ENCODE data around the gene MCTP1. TPM values are rescaled to one million over a fixed set of nuclear protein-coding genes. Genes with fewer than 3 reads are reported as not detected.

The MCTP1 gene
- total RNA-seq, 4 donors from 2014 or later, result 3.3 to 31.4 (median 13.4) TPM

DNA sequence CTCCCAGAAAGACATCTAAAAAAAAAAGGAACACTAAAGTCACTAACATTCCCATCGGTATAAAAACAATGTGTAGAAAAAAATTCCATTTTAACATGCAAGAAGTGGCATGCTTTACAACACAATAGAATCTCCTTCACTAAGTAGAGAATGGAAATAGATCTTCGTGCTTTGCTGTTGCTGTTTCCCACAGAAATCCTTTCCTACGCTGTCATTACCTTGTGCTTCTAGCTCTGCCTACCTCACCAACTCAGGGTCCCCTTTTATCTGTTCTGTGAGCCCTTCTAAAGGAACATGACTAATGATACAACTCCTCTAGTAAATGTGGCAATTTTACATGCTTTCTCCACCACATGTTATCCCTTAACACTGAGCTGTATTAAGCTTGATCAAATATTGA is 202.9 kb downstream of the MCTP1 start:
- Histone ChIP-seq H3K4me1 (no peaks in the 10 kb centered on the region), H3K27ac (peak overlapping the region in 3 of 4 donors; percentile 30 to 40 (median 40)), H3K9me3 (no peaks in the 10 kb centered on the region), H3K36me3 (no peaks in the 10 kb centered on the region), H3K4me3 (no peak overlapping the region), H3K27me3 (no peaks in the 10 kb centered on the region)
- DNase-seq, result no peak
- WGBS, 2 donors (ENCODE audit: low coverage in 1 of 2), result 33 to 51% methylated on average over 3 of the region's 3 CpGs
- intact Hi-C loops (cut with DNase I; ENCODE audit: low total_unique reads) (no loop called here), in situ Hi-C loops (cut with MboI; ENCODE audit: low pct_ligation_motif_present in 1 of 4, low pct_unique_long_range_greater_than_20kb in 1 of 4, low sequenced_read_pairs in 3 of 4) (no loop called here)
- TF ChIP-seq POLR2AphosphoS5 (IDR thresholded peaks at IDR 0.05) (no peak), POLR2A (IDR thresholded peaks at IDR 0.05) (no peak), EP300 (IDR thresholded peaks at IDR 0.05; ENCODE audit: low read depth) (no peak)

GRCh38 chr5:95081500-95081960 is 203.4 kb downstream of the MCTP1 start:
- Histone ChIP-seq H3K4me1 (no peaks in the 10 kb centered on the region), H3K36me3 (no peaks in the 10 kb centered on the region), H3K4me3 (peak overlapping the region in 3 of 4 donors; percentile 1 to 16 (median 15)), H3K9me3 (no peaks in the 10 kb centered on the region), H3K27me3 (no peaks in the 10 kb centered on the region), H3K27ac (peak overlapping the region; percentile 30 to 40 (median 35))
- WGBS, 2 donors (ENCODE audit: low coverage in 1 of 2), result 7% methylated on average over 3 to 5 of the region's 5 CpGs
- TF ChIP-seq, protein P1, sequence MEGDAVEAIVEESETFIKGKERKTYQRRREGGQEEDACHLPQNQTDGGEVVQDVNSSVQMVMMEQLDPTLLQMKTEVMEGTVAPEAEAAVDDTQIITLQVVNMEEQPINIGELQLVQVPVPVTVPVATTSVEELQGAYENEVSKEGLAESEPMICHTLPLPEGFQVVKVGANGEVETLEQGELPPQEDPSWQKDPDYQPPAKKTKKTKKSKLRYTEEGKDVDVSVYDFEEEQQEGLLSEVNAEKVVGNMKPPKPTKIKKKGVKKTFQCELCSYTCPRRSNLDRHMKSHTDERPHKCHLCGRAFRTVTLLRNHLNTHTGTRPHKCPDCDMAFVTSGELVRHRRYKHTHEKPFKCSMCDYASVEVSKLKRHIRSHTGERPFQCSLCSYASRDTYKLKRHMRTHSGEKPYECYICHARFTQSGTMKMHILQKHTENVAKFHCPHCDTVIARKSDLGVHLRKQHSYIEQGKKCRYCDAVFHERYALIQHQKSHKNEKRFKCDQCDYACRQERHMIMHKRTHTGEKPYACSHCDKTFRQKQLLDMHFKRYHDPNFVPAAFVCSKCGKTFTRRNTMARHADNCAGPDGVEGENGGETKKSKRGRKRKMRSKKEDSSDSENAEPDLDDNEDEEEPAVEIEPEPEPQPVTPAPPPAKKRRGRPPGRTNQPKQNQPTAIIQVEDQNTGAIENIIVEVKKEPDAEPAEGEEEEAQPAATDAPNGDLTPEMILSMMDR (IDR thresholded peaks at IDR 0.05), result no peak
- TF ChIP-seq POLR2A (IDR thresholded peaks at IDR 0.05) (peak; percentile 56), POLR2AphosphoS5 (IDR thresholded peaks at IDR 0.05) (peak; percentile 71 to 85 (median 85))
- intact Hi-C loops (cut with DNase I; ENCODE audit: low total_unique reads) (no loop called here), in situ Hi-C loops (cut with MboI; ENCODE audit: low pct_ligation_motif_present in 1 of 4, low pct_unique_long_range_greater_than_20kb in 1 of 4, low sequenced_read_pairs in 3 of 4) (no loop called here)
- DNase-seq, result peak; percentile 29

DNA sequence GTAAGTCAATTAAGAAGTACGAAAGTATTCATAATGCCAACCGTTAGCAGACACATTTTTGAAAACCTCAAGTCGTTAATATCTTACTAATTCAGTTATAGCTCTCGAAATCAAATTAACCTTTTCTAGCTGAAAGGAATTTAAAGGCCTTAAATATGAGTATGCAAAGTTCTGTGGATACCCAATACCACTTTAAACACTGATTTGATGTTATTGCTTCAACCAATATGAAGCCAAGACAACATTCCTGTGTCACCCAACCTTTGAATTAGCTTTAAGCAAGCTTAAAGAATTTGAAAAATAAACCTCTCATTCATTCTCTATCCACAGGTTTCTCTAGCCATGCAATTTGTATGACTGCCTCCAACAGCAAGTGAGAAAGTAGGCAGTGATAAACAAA is 204.5 kb downstream of the MCTP1 start:
- in situ Hi-C loops (cut with MboI; ENCODE audit: low pct_ligation_motif_present in 1 of 4, low pct_unique_long_range_greater_than_20kb in 1 of 4, low sequenced_read_pairs in 3 of 4), result no loop called here
- whole genome bisulfite sequencing, 2 donors (ENCODE audit: low coverage in 1 of 2), result 63 to 64% methylated on average over 4 of the region's 4 CpGs
- Histone ChIP-seq H3K4me1 (no peaks in the 10 kb centered on the region), H3K36me3 (no peaks in the 10 kb centered on the region), H3K9me3 (no peaks in the 10 kb centered on the region), H3K27ac (peak overlapping the region in 1 of 4 donors; percentile 40), H3K27me3 (no peaks in the 10 kb centered on the region), H3K4me3 (peak overlapping the region in 2 of 4 donors; percentile 15 to 16)
- DNase-seq, result no peak
- intact Hi-C loops (cut with DNase I; ENCODE audit: low total_unique reads), result no loop called here
- TF ChIP-seq POLR2A (IDR thresholded peaks at IDR 0.05) (no peak), EP300 (IDR thresholded peaks at IDR 0.05; ENCODE audit: low read depth) (no peak), POLR2AphosphoS5 (IDR thresholded peaks at IDR 0.05) (no peak)
- TF ChIP-seq, protein P1 (IDR thresholded peaks at IDR 0.05), result no peak

DNA sequence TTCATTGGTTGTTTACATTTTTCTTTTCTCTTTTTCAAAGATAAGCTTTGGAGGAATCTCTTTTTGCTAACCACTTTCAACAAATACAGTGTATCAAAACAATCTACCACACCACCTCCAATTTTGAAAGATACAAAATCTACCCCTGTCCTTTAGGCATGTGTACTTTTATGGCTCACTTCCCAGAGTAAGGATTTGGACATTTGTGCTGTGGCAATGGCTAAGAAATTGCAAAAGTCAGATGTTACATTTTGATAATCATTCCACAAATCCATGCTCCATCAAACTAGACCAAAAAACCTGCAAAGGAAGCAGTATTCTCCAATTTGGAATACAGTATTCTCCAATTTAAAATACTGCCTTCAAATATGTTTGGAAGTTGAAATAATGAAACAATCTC is 204.9 kb downstream of the MCTP1 start:
- in situ Hi-C loops (cut with MboI; ENCODE audit: low pct_ligation_motif_present in 1 of 4, low pct_unique_long_range_greater_than_20kb in 1 of 4, low sequenced_read_pairs in 3 of 4), result no loop called here
- no peaks in the 10 kb centered on the region for H3K36me3 ChIP-seq
- H3K9me3 ChIP-seq, result no peaks in the 10 kb centered on the region
- H3K27ac ChIP-seq, result no peak overlapping the region
- no peaks in the 10 kb centered on the region for H3K4me1 ChIP-seq
- intact Hi-C loops (cut with DNase I; ENCODE audit: low total_unique reads), result no loop called here
- TF ChIP-seq POLR2AphosphoS5 (IDR thresholded peaks at IDR 0.05) (no peak), EP300 (IDR thresholded peaks at IDR 0.05; ENCODE audit: low read depth) (no peak), POLR2A (IDR thresholded peaks at IDR 0.05) (no peak)
- TF ChIP-seq, protein P1 (IDR thresholded peaks at IDR 0.05), result no peak
- H3K4me3 ChIP-seq, result peak overlapping the region in 2 of 4 donors; percentile 15 to 16
- H3K27me3 ChIP-seq, result no peaks in the 10 kb centered on the region
- DNase-seq, result no peak

GRCh38 chr5:95078868-95079267 is 206.0 kb downstream of the MCTP1 start:
- TF ChIP-seq EP300 (IDR thresholded peaks at IDR 0.05; ENCODE audit: low read depth) (no peak), POLR2A (IDR thresholded peaks at IDR 0.05) (no peak), POLR2AphosphoS5 (IDR thresholded peaks at IDR 0.05) (no peak)
- TF ChIP-seq, protein P1 (IDR thresholded peaks at IDR 0.05), result no peak
- intact Hi-C loops (cut with DNase I; ENCODE audit: low total_unique reads) (no loop called here), in situ Hi-C loops (cut with MboI; ENCODE audit: low pct_ligation_motif_present in 1 of 4, low pct_unique_long_range_greater_than_20kb in 1 of 4, low sequenced_read_pairs in 3 of 4) (no loop called here)

More at GRCh38 chr5:95078868-95079267, 206.0 kb downstream of the MCTP1 start:
- Histone ChIP-seq H3K9me3 (no peaks in the 10 kb centered on the region), H3K27me3 (no peaks in the 10 kb centered on the region), H3K4me3 (peak overlapping the region in 1 of 4 donors; percentile 4), H3K36me3 (no peaks in the 10 kb centered on the region), H3K4me1 (no peaks in the 10 kb centered on the region), H3K27ac (no peak overlapping the region)
- no peak for DNase-seq
- WGBS, 2 donors (ENCODE audit: low coverage in 1 of 2), result 67 to 96% methylated on average over 2 of the region's 2 CpGs

Measured in transverse colon (tissue), 4 donors.